ENCODE results near the gene DUS1L.

The DUS1L gene

DNA sequence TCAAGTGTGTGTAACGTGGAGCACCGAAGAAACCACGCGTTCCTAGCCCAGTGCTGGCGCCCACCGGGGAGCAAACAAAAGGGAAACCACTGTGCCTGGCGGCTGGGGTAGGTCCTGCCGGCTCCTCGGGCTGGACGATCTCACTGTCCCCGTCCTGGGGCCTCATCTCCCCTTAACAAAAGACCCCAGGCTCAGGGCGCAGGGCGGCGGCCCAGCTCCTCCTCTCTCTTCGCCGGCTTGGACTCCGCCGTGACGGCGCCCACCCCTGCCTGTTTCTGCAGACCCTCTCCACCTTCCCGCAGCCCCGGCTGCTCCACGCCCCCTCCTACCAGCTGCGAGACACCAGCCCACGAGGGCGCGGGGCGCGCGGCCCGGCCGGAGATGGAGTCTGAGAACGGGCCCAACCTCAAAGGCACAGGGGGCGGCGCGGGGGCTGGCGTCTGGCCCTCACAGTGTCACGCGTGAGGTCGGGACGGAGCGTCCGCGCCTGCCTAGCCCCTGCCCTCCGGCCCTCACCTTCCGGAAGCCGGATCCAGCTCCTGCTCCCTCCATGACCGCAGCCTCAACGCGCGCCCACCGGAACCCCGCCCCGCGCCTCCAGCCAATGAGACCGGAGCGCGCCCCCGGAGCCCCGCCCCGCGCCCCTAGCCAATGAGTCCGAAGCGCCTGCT is 43.2 kb downstream of the DUS1L start, which contains the start of gene CENPX:
CENPX (minus strand) TSS at position 569 of the 671 bp plus-strand sequence; CDS start at position 552, 17 bp downstream.
- H3K9me2 ChIP-seq (ENCODE audit: low read depth, low read length), result no peaks in the 10 kb centered on the region
- H3K36me3 ChIP-seq (ENCODE audit: insufficient read depth, low read length), result peaks cover 12% of the 10 kb centered on the region; the same call in 1 of the 2 replicates
- no peaks in the 10 kb centered on the region for H3F3A ChIP-seq (ENCODE audit: insufficient read depth, low read length)
- H3K4me1 ChIP-seq (ENCODE audit: insufficient read depth, low read length, severe bottlenecking), result peaks cover 24% of the 10 kb centered on the region
- peak within 1 kb of the TSS; percentile 88 for H3K9ac ChIP-seq (ENCODE audit: low read length)
- no peak for TF ChIP-seq EZH2 (IDR thresholded peaks at IDR 0.05; ENCODE audit: borderline replicate concordance, low read length)
- TF ChIP-seq, protein P1, sequence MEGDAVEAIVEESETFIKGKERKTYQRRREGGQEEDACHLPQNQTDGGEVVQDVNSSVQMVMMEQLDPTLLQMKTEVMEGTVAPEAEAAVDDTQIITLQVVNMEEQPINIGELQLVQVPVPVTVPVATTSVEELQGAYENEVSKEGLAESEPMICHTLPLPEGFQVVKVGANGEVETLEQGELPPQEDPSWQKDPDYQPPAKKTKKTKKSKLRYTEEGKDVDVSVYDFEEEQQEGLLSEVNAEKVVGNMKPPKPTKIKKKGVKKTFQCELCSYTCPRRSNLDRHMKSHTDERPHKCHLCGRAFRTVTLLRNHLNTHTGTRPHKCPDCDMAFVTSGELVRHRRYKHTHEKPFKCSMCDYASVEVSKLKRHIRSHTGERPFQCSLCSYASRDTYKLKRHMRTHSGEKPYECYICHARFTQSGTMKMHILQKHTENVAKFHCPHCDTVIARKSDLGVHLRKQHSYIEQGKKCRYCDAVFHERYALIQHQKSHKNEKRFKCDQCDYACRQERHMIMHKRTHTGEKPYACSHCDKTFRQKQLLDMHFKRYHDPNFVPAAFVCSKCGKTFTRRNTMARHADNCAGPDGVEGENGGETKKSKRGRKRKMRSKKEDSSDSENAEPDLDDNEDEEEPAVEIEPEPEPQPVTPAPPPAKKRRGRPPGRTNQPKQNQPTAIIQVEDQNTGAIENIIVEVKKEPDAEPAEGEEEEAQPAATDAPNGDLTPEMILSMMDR (IDR thresholded peaks at IDR 0.05; ENCODE audit: low read length), result no peak
- H3K79me2 ChIP-seq (ENCODE audit: insufficient read depth, low read length), result no peaks in the 10 kb centered on the region
- H3K9me3 ChIP-seq (ENCODE audit: low read length), result no peaks in the 10 kb centered on the region
- no peaks in the 10 kb centered on the region for H4K20me1 ChIP-seq (ENCODE audit: insufficient read depth, low read length)
- no peaks in the 10 kb centered on the region for H3K27me3 ChIP-seq (ENCODE audit: insufficient read depth, low read length)
- no peak within 1 kb of the TSS for H2AFZ ChIP-seq (ENCODE audit: low read length)
- peak within 1 kb of the TSS; percentile 16 for H3K27ac ChIP-seq (ENCODE audit: low read depth, low read length, poor library complexity, severe bottlenecking)
- H3K4me3 ChIP-seq (ENCODE audit: low read depth, low read length, poor library complexity, severe bottlenecking), result peak within 1 kb of the TSS; percentile 92
- peak within 1 kb of the TSS; percentile 100 for H3K4me2 ChIP-seq (ENCODE audit: low read length)

DNA sequence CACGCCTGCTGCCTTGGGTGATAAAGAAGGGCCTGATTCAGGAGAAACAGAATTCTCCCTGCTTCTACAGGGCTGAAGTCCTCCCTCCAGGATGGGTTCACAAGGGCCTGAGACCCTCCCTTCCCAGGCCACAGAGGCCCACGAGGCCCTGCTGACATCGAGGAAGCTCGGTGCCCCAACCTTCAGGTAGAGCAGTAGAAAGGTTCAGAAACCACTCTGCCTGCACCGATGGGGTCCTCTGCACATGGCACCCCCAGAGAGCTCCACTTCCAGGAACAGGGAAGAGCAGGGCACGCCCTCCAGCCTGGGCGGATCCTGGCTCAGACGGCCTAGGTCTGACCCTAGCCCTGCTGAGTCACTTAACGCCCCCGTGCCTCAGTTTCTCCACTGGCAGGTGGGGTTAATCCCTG is 43.7 kb downstream of the DUS1L start:
- peak overlapping the region; percentile 92 for H3K4me3 ChIP-seq (ENCODE audit: low read depth, low read length, poor library complexity, severe bottlenecking)
- H3F3A ChIP-seq (ENCODE audit: insufficient read depth, low read length), result no peaks in the 10 kb centered on the region
- no peaks in the 10 kb centered on the region for H4K20me1 ChIP-seq (ENCODE audit: insufficient read depth, low read length)
- peaks cover 24% of the 10 kb centered on the region for H3K4me1 ChIP-seq (ENCODE audit: insufficient read depth, low read length, severe bottlenecking)
- no peaks in the 10 kb centered on the region for H3K79me2 ChIP-seq (ENCODE audit: insufficient read depth, low read length)
- no peaks in the 10 kb centered on the region for H3K9me2 ChIP-seq (ENCODE audit: low read depth, low read length)
- no peak for TF ChIP-seq EZH2 (IDR thresholded peaks at IDR 0.05; ENCODE audit: borderline replicate concordance, low read length)
- TF ChIP-seq, protein P1 (IDR thresholded peaks at IDR 0.05; ENCODE audit: low read length), result no peak
- H3K27me3 ChIP-seq (ENCODE audit: insufficient read depth, low read length), result no peaks in the 10 kb centered on the region
- no peak overlapping the region for H2AFZ ChIP-seq (ENCODE audit: low read length)
- peak overlapping the region; percentile 16 for H3K27ac ChIP-seq (ENCODE audit: low read depth, low read length, poor library complexity, severe bottlenecking)
- H3K9ac ChIP-seq (ENCODE audit: low read length), result peak overlapping the region; percentile 88
- peak overlapping the region; percentile 100 for H3K4me2 ChIP-seq (ENCODE audit: low read length)
- H3K9me3 ChIP-seq (ENCODE audit: low read length), result no peaks in the 10 kb centered on the region
- peaks cover 12% of the 10 kb centered on the region; the same call in 1 of the 2 replicates for H3K36me3 ChIP-seq (ENCODE audit: insufficient read depth, low read length)

DNA sequence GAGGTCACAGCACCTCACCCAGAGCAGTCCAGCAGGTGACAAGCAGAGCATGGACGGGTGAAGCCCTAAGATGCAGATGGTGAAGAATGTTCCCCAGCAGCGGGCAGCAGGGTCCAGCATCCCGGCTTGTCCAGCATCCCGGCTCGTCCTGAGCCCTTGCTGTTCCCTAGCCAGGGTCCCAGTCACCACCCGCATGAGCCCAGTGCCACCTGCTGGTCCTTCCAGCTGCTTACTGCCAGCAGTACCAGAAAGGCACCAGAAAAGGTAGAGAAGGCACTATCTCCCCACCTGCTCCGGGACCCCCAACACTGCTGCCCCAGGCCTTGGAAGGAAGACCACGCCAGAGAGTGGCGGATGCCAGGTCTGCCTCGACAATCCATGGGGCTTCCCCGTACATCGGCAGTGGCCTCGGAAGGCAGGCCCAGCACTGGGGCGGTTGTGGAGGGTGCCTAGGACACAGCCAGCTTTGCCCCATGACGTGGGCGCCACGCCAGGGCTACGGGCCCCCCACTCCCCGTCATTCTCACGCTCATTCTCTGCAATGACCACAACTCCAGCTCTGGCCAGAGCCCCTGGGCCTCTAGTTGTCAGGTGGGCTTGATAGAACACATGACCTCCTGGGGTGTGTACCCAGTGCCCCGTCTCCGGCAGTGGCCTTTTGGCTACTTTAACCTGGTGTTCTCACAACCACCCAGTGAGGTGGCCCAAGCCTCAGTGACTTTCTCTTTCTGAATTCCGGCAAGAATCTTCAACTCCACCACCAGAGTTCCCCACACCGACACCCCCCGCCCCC is 44.3 kb downstream of the DUS1L start:
- Histone ChIP-seq H2AFZ (ENCODE audit: low read length) (no peak overlapping the region), H3K27me3 (ENCODE audit: insufficient read depth, low read length) (no peaks in the 10 kb centered on the region), H3K79me2 (ENCODE audit: insufficient read depth, low read length) (no peaks in the 10 kb centered on the region), H3K4me2 (ENCODE audit: low read length) (peak overlapping the region; percentile 100), H4K20me1 (ENCODE audit: insufficient read depth, low read length) (no peaks in the 10 kb centered on the region), H3K9me2 (ENCODE audit: low read depth, low read length) (no peaks in the 10 kb centered on the region), H3K9ac (ENCODE audit: low read length) (peak overlapping the region; percentile 88), H3K4me1 (ENCODE audit: insufficient read depth, low read length, severe bottlenecking) (peaks cover 24% of the 10 kb centered on the region), H3K9me3 (ENCODE audit: low read length) (no peaks in the 10 kb centered on the region), H3K36me3 (ENCODE audit: insufficient read depth, low read length) (peaks cover 12% of the 10 kb centered on the region; the same call in 1 of the 2 replicates), H3K4me3 (ENCODE audit: low read depth, low read length, poor library complexity, severe bottlenecking) (peak overlapping the region; percentile 92), H3K27ac (ENCODE audit: low read depth, low read length, poor library complexity, severe bottlenecking) (peak overlapping the region; percentile 16), H3F3A (ENCODE audit: insufficient read depth, low read length) (no peaks in the 10 kb centered on the region)
- no peak for TF ChIP-seq EZH2 (IDR thresholded peaks at IDR 0.05; ENCODE audit: borderline replicate concordance, low read length)
- TF ChIP-seq, protein P1 (IDR thresholded peaks at IDR 0.05; ENCODE audit: low read length), result peak; percentile 83
